Measurements from ENCODE around the gene DIP2C.

DNA sequence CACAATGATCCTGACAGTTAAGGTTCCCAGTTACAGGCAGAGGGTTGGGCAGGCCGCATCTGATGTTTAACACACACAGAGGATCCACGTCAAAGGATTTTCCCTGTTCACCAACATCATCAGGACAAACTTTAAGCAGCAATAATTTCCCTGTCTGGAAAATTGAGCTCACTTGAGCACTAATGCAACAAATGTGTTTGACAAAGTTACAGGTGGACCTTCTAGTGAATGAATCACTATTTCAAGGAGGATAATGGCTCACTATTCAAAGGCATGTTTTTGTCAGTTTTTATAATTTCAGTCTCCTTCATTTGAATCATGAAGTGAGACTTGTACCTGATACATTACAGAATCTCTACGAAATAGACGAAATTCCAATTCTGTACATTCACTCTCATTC lies 127.3 kb downstream of the DIP2C start:
- TF ChIP-seq, protein P1, sequence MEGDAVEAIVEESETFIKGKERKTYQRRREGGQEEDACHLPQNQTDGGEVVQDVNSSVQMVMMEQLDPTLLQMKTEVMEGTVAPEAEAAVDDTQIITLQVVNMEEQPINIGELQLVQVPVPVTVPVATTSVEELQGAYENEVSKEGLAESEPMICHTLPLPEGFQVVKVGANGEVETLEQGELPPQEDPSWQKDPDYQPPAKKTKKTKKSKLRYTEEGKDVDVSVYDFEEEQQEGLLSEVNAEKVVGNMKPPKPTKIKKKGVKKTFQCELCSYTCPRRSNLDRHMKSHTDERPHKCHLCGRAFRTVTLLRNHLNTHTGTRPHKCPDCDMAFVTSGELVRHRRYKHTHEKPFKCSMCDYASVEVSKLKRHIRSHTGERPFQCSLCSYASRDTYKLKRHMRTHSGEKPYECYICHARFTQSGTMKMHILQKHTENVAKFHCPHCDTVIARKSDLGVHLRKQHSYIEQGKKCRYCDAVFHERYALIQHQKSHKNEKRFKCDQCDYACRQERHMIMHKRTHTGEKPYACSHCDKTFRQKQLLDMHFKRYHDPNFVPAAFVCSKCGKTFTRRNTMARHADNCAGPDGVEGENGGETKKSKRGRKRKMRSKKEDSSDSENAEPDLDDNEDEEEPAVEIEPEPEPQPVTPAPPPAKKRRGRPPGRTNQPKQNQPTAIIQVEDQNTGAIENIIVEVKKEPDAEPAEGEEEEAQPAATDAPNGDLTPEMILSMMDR (IDR thresholded peaks at IDR 0.05), result no peak
- no peak for TF ChIP-seq POLR2A (IDR thresholded peaks at IDR 0.05)
